Cardiac muscle cell (in vitro differentiated cells and primary cell): ENCODE results near the gene TTLL4. TPM values are rescaled to one million over a fixed set of nuclear protein-coding genes. Genes with fewer than 3 reads are reported as not detected.
A peak's percentile ranks its signal among the peaks of the same experiment; 100 is the strongest.
"Not testable (repeated sequence)": the region's sequence is repeated elsewhere in the genome, so short reads cannot be mapped to it uniquely, and the experiment has no call there.

ENCODE experiments used
- DNase-seq, 2 donors: peaks; one replicate each; pipeline versions ENCODE4 v3.0.0 to v3.0.0-alpha.2; 2010 to 2017; ENCODE audit warnings: low read depth in 1 of 2, low spot score in 1 of 2
- H3K27ac ChIP-seq: fragments of 200-600 bp; sonication (generic); 2 replicates; pipeline ENCODE4 v1.5.1; 2016
- H3K27me3 ChIP-seq: fragments of 200-600 bp; sonication (generic); 2 replicates; pipeline ENCODE4 v1.6.0; 2016; ENCODE audit warnings: control low read depth
- H3K36me3 ChIP-seq: fragments of 200-600 bp; sonication (generic); 2 replicates; pipeline ENCODE4 v1.5.1; 2016; ENCODE audit warnings: control low read depth
- H3K4me1 ChIP-seq: fragments of 200-600 bp; sonication (generic); 2 replicates; pipeline ENCODE4 v1.8.1; 2017; ENCODE audit warnings: low read depth, mild to moderate bottlenecking, mixed run types
- H3K4me3 ChIP-seq: fragments of 200-600 bp; sonication (generic); 2 replicates; pipeline ENCODE4 v1.5.1; 2016; ENCODE audit warnings: mild to moderate bottlenecking
- H3K9me3 ChIP-seq: fragments of 200-600 bp; sonication (generic); 2 replicates; pipeline ENCODE4 v1.5.1; 2017; ENCODE audit warnings: low read depth, mild to moderate bottlenecking, control low read depth
- polyA plus RNA-seq: library from polyadenylated mRNA; unstranded; fragments of >200 nt; fragmentation: Nextera tagmentation; extraction: Ambion mirVana; gene quantifications from 2 replicates; pipeline ENCODE4 v1.2.1, GENCODE V29; 2016
- total RNA-seq: library from RNA; depleted of rRNA; stranded (reverse); fragments of >200 nt; gene quantifications from 2 replicates; pipeline ENCODE4 v1.2.3, GENCODE V29; 2016
- TF ChIP-seq, protein P1 (sequence below): IDR thresholded peaks from 2 replicates; pipeline ENCODE4 v1.5.1; 2012; ENCODE audit warnings: low read depth, mild to moderate bottlenecking, low read length

TTLL4 gene
- total and polyA plus RNA-seq, 2 experiments from 2014 or later: 27.9 to 36.0 TPM

DNA sequence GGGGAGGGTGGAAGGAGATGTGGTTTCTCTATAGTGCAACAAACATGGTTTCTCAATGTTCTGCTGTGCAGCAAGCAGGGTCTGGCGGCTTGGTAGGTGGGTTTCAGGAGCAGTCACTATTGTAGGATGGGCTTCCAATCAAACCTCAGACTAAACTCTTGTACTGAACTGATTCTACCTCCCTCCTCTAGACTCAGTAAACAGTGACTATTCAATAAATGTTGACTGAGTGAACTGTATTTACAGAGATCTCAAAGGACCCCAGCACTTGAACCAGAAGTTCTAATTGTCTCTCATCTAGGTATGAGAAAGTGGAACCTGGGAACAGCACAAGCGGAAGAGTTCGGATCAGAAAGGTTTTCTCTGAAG, 44.5 kb downstream of the TTLL4 start:
- Histone ChIP-seq H3K36me3 (peaks cover 22% of the 10 kb centered on the region), H3K27ac (no peak overlapping the region), H3K4me1 (peaks cover 15% of the 10 kb centered on the region), H3K9me3 (no peaks in the 10 kb centered on the region), H3K4me3 (no peak overlapping the region), H3K27me3 (no peaks in the 10 kb centered on the region)
- TF ChIP-seq, protein P1, sequence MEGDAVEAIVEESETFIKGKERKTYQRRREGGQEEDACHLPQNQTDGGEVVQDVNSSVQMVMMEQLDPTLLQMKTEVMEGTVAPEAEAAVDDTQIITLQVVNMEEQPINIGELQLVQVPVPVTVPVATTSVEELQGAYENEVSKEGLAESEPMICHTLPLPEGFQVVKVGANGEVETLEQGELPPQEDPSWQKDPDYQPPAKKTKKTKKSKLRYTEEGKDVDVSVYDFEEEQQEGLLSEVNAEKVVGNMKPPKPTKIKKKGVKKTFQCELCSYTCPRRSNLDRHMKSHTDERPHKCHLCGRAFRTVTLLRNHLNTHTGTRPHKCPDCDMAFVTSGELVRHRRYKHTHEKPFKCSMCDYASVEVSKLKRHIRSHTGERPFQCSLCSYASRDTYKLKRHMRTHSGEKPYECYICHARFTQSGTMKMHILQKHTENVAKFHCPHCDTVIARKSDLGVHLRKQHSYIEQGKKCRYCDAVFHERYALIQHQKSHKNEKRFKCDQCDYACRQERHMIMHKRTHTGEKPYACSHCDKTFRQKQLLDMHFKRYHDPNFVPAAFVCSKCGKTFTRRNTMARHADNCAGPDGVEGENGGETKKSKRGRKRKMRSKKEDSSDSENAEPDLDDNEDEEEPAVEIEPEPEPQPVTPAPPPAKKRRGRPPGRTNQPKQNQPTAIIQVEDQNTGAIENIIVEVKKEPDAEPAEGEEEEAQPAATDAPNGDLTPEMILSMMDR: no peak
- no peak for DNase-seq

DNA sequence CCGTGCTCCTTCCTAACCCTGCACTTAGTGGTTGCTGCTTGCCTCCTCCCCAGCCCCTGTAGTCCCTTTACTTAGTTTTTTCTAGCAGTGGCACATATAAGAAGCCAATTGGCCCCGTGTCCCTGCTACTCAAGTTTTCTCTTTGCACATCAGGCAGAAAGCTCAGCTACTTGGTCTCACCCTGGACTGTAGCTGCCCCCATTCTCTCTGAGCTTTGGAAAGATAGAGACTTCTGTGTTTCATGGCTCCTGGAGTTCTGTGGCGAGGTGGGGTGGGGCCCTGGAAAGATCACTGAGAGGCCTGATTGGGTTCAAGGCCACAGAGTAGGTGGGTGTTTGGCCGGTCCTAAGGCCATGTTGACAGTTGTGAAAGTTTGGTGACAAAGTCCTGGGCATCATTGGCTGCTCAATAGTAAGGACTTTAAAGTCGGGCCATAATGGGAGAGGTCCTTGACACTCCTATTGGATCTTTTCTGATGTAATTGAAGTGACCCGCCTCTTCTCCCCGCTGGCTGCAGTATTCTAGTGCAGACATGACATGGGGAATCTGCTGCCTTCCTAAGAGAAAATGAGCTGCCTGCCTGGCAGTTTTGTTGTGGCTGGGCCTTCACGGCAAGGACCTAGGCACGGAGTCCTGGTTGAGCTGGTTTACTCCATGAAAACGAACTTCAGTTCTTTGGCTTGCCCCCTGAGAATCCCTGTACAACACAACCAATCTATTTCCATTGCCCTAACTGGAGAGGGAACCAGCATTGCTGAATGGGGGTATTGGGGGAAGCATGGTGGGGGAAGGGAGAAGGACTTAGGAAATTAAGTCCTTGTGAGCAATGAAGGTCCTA, 45.2 kb downstream of the TTLL4 start:
- Histone ChIP-seq H3K36me3 (peaks cover 19% of the 10 kb centered on the region), H3K27me3 (no peaks in the 10 kb centered on the region), H3K9me3 (no peaks in the 10 kb centered on the region), H3K27ac (peak overlapping the region; percentile 28), H3K4me1 (peaks cover 15% of the 10 kb centered on the region), H3K4me3 (no peak overlapping the region)
- DNase-seq: no peak
- TF ChIP-seq, protein P1: no peak

DNA sequence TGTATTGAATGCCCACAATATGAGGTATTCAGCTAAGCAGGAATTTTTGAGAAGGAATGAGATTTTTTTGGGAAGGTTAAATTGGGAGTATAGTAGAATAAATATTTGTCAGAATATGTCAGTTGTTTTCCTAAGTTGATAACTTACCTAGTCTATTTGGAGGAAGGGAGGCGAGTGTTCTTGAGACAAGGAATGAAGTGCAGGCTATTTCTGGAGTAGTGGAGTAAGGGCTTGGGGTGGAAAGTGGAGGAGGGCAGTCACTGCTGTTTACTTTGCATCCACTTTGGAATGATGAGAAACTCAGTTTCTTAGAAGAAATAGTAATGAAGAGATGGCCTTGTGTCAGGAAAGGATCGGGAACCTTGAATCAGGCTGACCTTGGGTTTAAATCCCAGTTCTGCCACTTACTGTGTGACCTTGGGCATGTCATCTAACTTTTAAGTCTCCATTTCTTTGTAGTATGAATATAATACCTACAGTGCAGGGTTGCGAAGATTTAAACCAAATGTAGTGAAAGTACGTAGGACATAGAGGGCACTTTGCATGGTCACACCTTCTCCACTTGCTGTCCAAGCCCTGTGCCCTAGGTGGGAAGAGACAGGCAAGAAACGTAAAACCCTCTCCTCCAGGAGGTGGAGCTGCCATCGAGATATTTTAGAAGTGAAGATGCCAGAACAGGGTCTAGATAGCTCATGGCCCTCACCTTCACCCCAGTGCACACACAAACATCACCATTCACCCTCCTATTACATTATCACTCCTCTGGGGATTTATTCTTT, 46.2 kb downstream of the TTLL4 start:
- Histone ChIP-seq H3K9me3 (no peaks in the 10 kb centered on the region), H3K36me3 (peaks cover 11% of the 10 kb centered on the region), H3K27ac (peak overlapping the region; percentile 28), H3K27me3 (no peaks in the 10 kb centered on the region), H3K4me3 (no peak overlapping the region), H3K4me1 (peaks cover 15% of the 10 kb centered on the region)
- peak in 1 of 2 donors; percentile 27 for DNase-seq
- TF ChIP-seq, protein P1: no peak

DNA sequence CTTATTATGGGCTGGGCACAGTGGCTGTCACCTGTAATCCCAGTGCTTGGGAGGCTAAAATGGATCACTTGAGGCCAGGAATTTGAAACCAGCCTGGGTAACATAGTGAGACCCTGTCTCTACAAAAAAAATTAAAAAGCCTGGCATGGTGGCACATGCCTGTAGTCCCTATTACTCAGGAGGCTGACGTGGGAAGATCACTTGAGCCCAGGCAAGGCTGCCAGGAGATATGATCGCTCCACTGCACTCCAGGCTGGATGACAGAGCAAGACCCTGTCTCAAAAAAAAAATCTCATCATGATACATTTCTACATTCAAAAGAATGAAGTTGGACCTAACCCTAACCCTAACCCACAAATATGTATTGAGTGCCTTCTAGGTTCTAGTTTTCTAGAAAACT, 51.2 kb downstream of the TTLL4 start:
- no peaks in the 10 kb centered on the region for H3K36me3 ChIP-seq
- no peak overlapping the region for H3K4me3 ChIP-seq
- peaks cover 8% of the 10 kb centered on the region for H3K4me1 ChIP-seq
- DNase-seq: no peak
- H3K27ac ChIP-seq: no peak overlapping the region
- no peaks in the 10 kb centered on the region for H3K9me3 ChIP-seq
- H3K27me3 ChIP-seq: no peaks in the 10 kb centered on the region
- TF ChIP-seq, protein P1: no peak

DNA sequence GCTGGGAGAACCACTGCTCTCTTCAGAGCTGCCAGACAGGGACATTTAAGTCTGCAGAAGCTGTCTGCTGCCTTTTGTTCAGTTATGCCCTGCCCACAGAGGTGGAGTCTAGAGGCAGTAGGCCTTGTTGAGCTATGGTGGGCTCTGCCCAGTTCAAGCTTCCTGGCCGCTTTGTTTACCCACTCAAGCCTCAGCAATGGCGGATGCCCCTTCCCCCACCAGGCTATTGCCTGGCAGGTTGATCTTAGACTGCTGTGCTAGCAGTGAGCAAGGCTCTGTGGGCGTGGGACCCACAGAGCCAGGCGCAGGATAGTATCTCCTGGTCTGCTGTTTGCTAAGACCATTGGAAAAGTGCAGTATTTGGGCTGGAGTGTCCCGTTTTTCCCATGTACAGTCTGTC, 62.1 kb downstream of the TTLL4 start:
- not testable (repeated sequence) for H3K9me3 ChIP-seq, H3K27me3 ChIP-seq, H3K4me1 ChIP-seq, H3K36me3 ChIP-seq, H3K4me3 ChIP-seq
- peak overlapping the region; percentile 86 for H3K27ac ChIP-seq
- DNase-seq: peak in 1 of 2 donors; percentile 42

DNA sequence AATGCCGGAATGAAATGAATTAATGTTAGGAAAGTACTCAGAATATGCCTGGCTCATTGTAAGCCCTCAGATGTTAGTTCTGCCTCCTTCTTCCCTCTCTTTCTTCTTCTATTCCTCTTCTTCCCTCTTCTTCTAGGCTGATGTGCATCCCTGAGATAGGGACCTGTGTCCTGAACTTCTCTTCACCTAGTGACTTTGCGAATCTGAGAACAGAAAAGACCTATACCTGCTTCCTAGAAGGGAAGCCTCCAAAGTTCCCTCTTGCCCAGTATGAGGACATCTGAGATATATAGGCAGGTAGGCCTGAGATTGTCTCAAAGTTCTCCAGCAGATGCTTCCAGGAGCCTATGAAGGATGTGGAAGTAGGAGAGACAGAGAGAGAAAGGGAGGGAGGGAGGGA, 63.2 kb downstream of the TTLL4 start:
- Histone ChIP-seq H3K27ac (no peak overlapping the region), H3K36me3 (no peaks in the 10 kb centered on the region), H3K9me3 (no peaks in the 10 kb centered on the region), H3K27me3 (no peaks in the 10 kb centered on the region), H3K4me1 (no peaks in the 10 kb centered on the region), H3K4me3 (no peak overlapping the region)
- TF ChIP-seq, protein P1: no peak
- no peak for DNase-seq
